ENCODE data around the gene ZNF609.

The ZNF609 gene

DNA sequence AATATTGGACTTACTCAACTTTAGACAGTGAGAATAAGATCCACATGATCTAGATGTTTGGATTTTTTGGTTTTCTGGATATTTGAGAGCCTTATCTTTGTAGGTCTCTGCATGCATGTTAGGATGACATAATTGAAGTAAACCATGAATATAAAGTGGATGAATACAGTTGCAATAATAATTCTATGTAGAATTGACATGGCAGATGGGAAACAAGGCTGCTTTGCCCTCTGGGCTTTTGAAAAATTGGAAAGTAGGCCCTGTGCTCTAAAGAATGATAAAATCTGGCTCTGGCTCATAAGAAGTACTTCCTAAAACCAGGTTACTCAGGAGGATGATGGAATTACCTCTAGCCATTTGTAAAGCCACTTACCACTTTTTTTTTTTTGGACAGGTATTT lies 86.9 kb downstream of the ZNF609 start:
- no peak for DNase-seq

DNA sequence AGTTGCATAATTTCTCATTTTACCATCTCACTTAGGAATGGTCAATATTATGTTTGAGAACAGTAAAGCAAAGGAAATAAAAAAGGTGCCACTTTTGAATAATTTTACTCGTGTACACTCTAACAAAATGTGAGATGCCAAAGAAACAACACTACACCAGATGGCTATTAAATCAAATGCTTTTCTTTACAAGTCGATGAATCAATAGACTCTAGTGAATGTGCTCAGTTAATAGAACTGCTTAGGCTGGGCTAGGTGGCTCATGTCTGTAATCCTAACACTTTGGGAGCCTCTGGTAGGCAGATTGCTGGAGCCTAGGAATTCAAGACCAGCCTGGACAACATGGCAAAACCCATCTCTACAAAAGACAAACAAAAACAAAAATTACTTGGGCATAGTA lies 87.9 kb downstream of the ZNF609 start:
- no peak for DNase-seq

DNA sequence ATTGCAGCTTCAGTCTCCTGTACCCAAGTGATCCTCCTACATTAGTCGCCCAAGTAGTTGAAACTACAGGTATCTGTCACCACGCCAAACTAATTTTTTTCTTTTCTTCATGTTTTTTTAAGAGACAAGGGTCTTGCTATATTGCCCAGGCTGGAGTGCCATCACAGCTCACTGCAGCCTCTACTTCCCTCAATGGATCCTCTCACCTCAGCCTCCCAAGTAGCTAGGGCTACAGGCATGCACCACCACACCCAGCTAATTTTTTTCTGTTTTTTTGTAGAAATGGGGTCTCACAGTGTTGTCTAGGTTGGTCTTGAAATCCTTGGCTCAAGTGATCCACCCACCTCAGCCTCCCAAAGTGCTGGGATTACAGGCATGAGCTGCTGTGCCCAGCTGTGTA lies 89.5 kb downstream of the ZNF609 start:
- no peak for DNase-seq

DNA sequence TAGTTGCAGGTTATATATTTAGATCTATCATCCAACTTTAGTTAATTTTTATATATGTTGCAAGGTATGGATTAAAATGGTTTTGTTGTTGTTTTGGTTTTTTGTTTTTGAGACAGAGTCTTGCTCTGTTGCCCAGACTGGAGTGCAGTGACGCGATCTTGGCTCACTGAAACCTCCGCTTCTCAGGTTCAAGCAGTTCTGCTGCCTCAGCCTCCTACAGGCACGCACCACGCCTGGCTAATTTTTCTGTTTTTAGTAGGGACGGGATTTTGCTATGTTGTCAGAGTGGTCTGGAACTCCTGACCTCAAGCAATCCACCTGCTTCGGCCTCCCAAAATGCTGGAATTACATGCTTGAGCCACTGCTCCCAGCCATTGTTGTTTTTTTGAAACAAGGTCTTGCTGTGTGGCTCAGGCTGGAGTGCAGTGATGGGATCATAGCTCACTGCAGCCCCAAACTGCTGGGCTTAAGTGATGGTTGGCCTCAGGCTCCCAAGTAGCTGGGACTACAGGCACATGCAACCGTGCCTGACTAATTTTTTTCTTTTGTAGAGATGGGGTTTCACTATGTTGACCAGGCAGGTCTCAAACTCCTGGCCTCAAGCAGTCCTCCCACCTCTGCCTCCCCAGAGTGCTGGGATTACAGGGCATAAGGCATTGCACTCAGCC lies 92.0 kb downstream of the ZNF609 start:
- DNase-seq = no peak

DNA sequence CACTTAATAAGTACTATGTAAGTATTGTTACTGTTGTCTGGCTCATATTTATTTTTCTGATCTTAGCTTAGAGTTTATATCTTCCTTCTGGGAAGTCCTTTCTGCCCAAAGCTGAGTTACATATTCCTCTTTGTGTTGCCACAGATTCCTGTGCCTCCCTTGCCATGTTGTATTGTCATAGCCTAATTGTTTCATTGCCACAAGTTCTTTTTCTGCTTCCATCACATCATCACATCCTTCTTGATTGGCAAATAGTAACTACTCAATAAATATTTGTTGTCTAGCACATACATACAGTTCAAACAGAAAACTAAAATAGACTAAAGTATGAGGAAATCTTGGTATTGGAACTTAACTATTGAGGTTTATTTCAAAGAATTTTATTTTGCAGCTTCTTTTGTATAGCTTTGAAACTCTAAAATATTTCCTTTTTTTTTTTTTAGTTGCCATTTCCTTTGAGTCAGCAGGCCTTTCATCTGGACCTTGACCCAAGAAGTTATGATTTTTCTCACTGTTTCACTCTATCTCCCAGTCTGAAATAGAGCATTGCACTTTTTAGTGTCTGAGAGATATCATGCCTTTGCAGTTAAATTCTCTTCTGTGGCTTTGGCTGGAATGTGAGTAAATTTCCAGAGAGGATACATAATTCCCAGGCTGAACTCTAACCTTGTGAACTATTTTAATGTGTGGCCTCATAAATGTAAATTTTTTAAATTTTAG lies 98.2 kb downstream of the ZNF609 start:
- DNase-seq = no peak

DNA sequence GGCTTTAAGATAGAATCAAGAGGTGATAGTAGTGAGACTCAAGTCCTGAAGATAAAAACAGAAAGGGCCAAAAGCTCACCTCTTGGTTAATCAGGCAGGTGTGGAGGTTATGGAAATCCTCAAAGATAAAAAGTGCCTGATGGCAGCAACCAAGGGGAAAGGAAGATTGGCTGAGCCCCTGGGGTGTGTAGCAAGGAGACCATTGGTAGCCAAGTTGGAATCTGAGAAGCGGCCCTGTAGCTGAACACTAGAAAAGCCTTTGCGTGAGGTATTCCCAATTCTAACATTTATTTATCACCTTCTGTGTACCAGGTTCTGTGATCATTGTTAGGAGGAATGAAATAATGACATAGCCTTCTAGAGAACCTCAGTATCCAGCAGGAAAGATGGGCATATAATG lies 98.9 kb downstream of the ZNF609 start:
- no peak for DNase-seq

DNA sequence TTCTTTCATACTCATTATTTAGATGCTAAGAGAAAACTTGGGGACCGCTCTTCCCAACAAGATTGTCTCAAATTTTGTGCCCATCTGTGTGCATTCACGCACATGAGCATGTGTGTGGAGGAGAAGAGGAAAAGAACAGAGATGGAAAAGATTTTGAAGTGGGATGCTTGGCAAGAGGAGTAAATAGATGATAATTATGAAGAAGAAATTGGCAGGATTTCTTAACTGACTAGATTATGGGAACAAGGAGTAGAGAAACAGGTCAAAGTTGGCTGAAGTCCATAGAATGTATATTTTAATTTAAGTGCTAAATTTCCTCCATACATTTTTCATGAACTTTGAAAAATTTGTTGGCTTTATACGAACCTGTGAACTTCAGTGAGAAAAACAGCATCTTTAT lies 100.1 kb downstream of the ZNF609 start:
- DNase-seq = no peak

DNA sequence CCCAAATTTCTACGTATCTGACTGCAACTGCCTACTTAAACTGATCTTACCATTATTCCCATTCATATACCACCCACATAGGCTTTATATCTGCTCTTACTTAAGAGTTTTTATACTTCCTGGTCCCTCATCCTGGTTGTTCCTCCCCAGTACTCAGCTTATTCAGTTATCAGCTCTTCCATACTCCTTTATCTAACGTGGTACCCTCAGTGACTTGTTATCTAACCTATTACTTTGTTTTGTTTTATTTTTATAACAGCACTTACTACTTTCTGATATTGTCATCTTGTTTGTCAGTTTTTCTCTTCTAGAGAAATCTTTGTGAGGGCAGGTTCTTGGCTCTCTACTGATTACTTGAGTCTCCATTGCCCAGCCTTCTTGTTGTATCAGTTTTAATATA lies 100.6 kb downstream of the ZNF609 start:
- DNase-seq = no peak

DNA sequence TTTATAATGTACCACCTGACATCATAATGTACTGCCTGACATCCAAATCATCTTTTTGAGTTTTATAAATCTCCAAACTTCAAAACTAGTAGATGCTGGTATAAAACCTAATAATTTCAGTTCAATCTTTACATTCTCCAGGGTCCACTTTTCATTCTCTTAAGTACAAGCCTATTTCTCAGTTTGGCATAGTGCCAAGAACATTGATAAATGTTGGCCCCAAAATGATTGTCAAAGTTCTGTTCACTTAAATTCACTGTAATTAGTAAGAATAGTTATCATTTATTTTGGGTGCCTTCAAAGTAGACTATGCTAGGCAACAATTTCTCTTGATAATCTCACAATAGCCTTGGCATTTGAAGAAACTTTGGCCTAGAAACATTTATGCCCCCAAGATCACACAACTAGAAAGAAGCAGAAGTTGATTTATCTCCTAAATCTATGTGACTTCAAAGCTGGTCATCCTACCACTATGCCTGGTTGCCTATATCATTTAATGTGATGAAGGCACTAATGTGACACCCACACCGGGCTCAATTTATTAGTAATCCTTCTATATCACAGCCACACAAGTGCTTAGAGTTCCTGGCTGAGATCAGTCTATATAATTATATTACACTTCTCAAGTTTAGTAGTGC lies 101.7 kb downstream of the ZNF609 start:
- no peak for DNase-seq

DNA sequence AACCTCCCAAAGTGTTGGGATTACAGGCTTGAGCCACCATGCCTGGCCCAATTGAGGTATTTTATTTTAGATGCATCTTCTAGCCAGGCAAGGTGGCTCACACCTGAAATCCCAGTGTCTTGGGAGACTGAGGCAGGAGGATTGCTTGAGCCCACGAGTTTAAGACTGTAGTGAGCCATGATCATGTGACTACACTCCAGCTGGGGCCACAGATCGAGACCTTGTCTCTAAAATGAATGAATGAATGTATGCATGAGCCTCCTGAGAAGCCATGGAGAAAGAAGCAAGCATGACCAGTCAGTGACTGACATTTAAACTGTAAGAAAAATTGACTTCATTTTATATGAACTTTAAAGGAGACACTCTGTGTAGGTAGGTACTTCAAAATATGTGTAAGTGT lies 105.7 kb downstream of the ZNF609 start:
- DNase-seq = no peak

DNA sequence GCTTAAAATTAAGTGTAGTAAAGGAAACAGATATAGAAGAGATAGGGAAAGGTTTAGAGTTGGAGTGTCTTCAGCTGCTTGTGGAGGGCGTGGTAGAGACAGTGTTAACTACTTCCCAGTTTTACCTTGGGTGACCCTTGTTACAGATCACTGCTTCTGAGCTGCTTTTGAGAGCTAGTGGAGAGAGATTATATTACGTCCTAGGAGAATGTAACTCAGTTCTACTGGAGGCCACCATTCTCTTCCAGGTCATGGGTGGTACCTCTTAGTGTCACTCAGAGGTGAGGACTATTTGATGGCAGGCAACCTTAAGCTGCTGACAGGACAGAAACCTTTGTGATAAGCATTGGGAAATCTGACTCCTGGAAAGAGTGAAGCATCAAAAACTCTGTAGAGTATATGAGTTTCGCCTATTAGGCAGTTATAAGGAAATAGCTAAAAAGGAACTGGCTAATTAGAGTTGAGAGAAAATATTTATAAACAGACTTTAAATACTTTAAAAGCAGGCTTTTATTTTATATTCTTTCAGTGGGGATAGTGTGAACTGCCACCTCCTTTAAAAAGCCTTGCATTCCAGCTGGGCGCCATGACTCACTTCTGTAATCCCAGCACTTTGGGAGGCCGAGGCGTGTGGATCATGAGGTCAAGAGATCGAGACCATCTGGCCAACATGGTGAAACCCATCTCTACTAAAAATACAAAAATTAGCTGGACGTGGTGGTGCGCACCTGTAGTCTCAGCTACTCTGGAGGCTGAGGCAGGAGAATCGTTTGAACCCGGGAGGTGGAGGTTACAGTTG lies 106.5 kb downstream of the ZNF609 start:
- no peak for DNase-seq

DNA sequence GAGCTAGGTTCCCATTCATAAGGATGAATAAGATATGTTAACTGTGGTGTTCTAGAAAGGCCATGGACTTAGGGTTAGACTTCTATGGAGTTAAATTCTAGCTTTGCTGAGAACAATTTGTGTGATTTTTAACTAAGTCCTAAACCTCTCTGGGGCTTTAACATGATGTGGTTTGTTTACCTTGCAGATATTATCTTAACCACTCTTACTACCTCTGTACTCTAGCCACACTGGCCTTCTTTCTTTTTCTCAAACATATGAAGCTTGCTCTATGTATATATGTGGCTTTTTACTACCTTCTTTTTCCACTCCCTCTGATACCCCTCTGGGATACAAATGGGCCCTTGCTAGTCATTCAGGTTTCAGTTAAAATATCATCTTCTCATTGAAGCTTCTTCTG lies 108.4 kb downstream of the ZNF609 start:
- no peak for DNase-seq

DNA sequence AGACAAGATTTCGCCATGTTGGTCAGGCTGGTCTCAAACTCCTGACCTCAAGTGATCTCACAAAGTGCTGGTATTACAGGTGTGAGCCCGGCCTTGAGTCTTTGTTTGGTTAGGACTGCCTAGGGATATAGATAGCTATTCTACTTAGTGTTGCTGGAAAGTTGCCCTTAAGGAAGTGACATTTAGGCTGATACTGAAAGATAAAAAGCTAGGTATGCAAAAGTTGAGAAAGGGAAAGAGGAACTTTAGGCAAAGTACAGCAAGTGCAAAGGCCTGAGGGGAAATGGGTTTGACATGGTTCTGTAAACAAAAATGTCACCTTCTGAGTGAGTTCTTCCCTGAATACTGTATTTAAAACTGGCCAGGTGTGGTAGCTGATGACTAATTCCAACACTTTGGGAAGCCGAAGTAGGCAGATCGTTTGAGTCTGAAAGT lies 111.5 kb downstream of the ZNF609 start:
- DNase-seq = no peak

DNA sequence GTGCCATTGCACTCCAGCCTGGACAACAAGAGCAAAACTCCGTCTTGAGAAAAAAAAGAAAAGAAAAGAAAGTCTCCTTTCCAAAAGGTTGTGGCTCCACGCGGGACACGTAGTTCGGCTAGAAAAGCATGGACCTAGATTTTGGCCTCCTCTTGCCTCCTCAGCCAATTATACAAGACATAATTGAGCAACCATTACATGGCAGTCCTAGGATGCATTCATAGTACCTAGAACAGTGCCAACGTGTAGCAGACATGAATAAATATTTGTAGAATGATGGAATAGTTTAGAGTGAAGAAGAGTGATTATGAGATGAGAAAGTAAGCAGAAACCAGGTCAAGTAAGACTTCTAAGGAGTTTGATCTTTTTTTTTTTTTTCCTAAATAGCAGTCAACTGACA lies 112.5 kb downstream of the ZNF609 start:
- DNase-seq = no peak

DNA sequence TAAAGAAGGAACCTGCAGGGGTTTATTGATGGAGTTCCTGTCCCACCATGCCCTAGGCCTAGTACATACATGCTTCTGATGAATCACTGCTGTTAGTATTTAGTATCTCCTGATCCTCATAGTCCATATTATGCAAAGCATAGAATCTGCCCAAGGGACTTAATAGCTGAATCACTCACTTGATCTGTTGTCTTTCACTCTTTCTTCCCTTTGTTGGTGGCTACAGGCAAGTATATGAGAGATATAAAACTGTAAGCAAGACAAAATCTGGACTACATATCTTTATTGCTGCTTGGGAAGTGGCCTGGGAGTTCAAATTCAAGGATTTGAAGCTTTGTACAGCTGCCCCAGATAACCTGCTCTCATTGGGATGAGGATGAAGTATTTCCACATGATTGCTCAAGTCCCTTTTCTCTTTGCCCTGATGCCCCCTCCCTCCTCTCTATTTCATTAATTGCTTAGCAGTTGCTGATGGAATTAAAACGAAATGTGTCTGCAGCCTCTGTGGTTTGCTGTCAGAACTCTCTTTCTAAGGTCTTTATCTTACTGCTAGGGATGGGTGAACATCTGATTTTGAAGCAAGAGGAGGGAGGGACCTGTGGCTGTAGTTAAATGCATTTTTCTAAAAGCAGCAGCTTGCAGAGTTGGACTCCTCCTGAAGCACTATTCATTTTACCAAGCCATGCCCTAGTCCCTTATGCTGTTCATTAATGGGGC lies 114.1 kb downstream of the ZNF609 start:
- DNase-seq = no peak

DNA sequence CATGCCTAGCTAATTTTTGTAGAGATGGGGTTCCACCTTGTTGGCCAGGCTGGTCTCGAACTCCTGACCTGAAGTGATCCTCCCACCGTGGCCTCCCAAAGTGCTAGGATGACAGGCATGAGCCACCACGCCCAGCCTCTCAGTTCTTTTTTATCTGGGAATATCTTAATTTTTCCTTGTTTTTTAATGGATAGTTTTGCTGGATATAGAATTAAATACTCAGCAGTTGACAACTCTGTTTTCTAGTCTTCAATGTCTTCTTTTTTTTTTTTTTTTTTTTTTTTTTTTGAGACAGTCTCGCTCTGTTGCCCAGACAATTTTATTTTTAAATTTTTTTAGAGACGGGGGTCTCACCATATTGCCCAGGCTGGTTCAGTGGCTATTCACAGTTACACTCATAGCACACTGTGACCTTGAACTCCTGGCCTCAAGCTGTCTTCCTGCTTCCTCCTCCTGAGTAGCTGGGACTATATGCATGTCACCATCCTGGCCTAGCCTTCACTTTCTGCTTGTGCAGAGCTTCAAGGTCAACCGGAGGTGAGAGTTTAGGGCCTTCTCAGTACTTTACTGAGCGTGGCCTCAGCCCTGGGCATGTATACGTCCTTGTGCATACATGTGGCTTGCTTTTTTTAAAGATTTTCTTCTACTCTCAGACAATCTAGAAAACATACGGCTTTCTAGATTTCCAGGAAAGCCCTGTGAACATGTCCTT lies 120.5 kb downstream of the ZNF609 start:
- no peak for DNase-seq

DNA sequence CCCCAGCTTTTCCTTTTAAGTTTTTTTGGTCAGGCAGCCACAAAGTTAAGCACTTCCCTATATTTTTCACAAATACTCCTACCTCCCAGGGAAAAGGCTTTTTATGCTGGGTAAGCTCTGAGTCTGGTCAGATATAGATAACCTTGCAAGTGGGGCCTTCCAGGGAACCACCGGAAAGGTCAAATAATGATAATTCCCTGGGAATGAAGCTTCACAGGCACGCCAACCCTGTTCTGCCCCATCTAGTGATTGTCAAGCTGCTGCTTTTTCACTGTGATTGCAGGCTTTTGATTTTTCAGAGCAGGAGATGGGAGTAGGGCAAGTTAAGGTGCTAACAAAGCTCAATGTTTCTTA lies 121.0 kb downstream of the ZNF609 start:
- no peak for DNase-seq

DNA sequence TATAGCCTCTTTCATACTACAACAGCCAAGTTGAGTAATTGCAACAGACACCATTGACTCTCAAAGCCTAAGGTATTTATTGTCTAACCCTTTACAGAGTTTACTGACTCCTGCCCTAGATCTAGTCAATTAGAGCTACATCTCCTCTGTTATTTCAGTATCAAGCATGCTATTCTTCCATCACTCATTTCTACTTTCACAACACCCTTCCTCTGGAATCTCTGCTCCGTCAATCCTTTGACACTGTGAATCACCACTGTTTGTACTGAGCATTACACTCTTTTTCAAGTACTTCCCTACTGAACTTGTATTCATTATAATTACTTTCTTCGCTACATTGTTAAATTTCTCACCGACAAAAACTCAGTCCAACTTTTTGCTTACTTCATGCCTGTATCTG lies 121.8 kb downstream of the ZNF609 start:
- DNase-seq = no peak

DNA sequence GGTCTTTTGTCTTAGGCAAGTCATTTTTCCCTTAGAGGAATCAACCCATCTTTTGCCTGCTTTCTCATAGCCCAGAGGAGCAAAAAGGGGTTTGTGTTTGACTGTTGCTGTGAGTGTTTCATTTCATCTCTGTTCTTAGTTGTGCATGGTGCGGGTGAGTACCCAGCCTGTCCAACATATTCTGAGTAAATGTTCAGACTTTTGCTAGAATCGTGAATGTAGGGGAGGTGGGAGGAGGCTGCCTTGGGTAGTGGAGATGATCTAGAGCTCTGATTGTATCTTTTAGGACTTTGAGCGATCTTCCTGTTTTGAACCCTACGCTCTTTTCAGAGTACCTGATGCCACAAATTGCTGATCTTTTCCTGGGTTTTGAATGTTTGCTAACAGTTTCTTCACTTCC lies 123.1 kb downstream of the ZNF609 start:
- DNase-seq = no peak

DNA sequence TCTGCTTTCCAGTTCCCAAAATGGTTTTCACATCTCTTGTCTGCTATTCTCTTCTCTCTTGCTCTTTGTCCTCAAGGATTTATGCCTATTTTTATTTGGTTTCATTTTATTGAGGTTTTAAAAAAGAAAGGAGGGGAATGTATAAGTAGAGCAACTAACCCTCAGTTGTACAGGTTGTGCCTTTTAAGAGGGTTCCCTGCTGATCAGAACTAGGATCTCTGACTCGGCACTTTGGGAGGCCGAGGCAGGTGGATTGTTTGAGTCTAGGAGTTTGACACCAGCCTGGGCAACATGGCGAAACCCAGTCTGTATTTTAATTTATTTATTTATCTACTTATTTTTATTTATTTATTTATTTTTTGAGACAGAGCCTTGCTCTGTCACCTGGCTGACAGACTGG lies 123.6 kb downstream of the ZNF609 start:
- no peak for DNase-seq

DNA sequence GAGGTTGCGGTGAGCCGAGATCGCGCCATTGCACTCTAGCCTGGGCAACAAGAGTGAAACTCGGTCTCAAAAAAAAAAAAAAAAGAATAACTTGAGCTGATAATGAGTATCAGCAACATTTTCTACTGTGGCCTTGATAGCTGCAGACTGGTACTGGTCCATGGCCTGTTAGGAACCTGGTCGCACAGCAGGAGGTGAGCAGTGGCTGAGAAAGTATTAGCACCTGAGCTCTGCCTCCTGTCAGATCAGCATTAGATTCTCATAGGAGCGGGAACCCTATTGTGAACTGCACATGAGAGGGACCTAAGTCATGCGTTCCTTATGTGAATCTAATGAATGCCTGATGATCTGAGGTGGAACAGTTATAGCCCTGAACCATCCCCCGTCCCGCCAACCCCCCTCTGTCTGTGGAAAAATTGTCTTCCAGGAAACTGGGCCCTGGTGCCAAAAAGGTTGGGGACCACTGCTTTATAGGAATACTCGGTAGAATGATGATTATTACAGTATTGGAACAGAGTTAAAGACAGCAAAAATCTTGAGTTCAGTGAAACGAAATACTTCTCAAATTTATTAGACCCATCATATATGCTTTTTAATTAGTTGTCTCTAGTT lies 126.0 kb downstream of the ZNF609 start:
- DNase-seq = no peak

DNA sequence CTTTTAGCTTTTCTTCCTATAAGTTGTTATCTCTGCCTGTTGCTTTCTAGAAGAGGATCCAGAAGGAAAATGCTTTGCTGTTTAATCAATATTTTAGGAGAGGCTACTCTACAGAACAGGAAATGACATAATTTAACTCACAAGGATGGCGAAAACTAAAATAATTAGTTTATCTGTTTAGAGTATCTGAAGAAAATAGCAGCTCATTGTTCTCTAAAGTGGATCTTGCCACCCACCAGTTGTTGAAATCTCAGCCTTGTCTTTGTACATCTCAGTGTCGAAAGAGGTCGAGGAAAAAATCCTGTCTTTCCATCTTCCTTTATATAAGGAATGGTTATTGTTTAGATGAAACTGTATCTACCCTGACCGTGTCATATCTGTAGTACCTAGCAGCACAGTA lies 126.6 kb downstream of the ZNF609 start:
- no peak for DNase-seq

Data from activated naive CD4-positive, alpha-beta T cell treated with anti-CD3 and anti-CD28 coated beads, Interleukin-2, amount 50 U/mL, for 16 hours (primary cell).